Testis (tissue), 2 donors: ENCODE measurements around the gene RABGAP1L.

Experiments used
- CTCF ChIP-seq, 3 experiments: fragments of 450-650 bp in 2 of 3; fragments of 200-600 bp in 1 of 3; sonication (generic) in 1 of 3; IDR thresholded peaks; one replicate each; pipeline ENCODE4 v1.5.1; 2016 to 2019; ENCODE audit warnings: antibody characterized with exemption in 3 of 3, mild to moderate bottlenecking in 2 of 3, moderate library complexity in 1 of 3
- POLR2A ChIP-seq: fragments of 450-650 bp; IDR thresholded peaks from one replicate; pipeline ENCODE4 v1.6.1; 2017; ENCODE audit warnings: antibody characterized with exemption, mild to moderate bottlenecking, moderate library complexity

DNA sequence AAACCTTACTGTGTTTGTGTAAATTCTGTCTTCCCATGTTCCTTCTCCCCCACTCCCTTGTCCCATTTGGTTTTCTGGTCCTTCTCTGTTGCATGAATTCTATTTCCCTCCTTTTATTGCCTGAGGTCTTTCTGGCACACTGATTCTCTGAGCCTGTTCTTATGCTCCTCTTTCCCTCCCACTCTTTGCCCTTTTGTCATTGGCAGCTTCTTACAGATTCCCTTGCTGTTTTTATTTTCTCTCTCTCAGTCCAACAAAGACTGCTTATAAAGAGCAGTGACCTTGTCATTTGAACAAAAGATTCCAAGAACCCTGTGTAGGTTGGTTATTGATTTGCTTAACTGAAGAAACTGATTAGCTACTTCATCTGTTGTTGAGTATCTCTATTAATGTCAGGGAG, 338.2 kb downstream of the RABGAP1L start:
- TF ChIP-seq CTCF (IDR thresholded peaks at IDR 0.05) (no peak), POLR2A (no peak)
